Occipital lobe (tissue), 2 donors: ENCODE results near the gene PLLP. TPM values are rescaled to one million over a fixed set of nuclear protein-coding genes. Genes with fewer than 3 reads are reported as not detected.
A peak's percentile ranks its signal among the peaks of the same experiment; 100 is the strongest.
"Not testable (repeated sequence)": the region's sequence is repeated elsewhere in the genome, so short reads cannot be mapped to it uniquely, and the experiment has no call there.

Experiments
- DNase-seq: peaks from one replicate; lab custom pipeline; 2025; lab: John Stamatoyannopoulos, UW
- total RNA-seq: library from RNA; depleted of rRNA; stranded (reverse); fragments of >200 nt; gene quantifications from one replicate; pipeline ENCODE4 v1.2.3, GENCODE V29; 2014

PLLP gene
- total RNA-seq, 1 donor from 2014 or later: 1.2 TPM

DNA sequence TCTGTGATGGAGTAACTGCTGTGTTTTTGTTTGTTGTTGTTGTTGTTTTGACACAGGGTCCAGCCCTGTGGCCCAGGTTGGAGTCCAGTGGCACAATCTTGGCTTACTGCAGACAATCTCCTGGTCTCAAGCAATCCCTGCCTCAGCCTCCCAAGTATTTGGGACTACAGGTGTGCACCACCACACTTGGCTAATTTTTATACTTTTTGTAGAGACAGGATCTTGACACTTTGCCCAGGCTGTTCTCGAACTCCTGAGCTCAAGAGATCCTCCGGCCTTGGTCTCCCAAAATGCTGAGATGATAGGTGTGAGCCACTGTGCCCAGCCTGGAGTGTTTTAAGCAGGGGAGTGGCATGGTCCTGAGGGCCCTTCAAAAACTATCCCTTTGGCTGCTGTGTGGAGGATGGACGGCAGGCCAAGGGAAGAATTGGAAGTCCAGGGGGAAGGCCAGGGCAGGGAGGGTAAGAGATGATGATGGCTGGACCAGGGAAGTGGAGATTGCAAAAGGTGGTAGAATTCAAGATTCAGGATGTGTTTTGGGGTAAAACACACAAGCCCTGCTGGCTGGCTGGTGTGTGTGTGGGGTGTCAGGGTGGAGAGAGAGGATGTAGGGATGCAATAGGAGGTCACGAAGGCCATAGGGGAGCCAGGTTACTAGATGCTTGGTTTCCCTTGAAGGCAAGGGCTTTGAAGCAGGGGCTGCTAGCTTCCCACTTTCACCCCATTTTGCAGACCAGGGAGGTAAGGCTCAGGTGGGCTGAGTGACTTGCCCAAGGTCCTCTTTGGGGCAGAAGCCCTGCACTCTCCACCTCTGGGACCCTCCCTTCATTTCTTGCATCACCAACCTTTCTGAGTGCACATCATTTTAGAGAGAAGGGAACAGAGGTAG lies 18.8 kb upstream of the PLLP start:
- no peak for DNase-seq

DNA sequence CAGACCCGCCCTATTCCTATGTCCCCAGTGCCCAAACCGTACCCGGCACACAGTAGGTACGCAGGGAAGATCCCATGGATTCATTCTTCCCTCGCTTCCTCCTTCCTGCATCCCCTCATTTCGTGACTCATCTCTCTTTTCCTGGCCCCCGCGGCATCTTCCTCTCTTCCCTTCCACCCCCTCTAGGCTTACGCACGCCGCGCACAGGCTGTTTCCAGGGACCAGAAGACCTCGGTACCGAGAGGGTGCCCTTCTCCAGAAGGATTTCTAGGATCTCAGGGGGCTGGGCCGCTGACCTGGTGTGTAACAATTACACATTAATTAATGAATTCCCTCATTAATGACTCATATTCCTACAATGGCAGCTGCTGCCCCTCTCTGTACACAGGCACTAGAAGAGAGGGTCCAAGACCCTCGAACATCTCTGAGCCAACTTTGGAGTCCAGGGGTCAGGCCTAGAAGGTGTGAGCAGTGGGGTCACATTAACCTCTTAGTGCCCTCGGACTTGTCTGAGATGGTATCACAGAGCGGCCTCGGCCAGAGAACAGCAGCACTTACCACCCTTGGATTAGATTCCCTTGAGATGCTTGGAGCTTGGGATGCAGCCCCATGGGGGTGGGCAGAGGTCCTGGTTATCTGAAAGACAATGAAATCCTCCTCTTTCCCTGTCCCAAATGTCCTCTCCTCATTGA lies 16.8 kb upstream of the PLLP start:
- DNase-seq: peak; percentile 63

GRCh38 chr16:57300387-57301125 lies 16.1 kb upstream of the PLLP start:
- peak; percentile 98 for DNase-seq

DNA sequence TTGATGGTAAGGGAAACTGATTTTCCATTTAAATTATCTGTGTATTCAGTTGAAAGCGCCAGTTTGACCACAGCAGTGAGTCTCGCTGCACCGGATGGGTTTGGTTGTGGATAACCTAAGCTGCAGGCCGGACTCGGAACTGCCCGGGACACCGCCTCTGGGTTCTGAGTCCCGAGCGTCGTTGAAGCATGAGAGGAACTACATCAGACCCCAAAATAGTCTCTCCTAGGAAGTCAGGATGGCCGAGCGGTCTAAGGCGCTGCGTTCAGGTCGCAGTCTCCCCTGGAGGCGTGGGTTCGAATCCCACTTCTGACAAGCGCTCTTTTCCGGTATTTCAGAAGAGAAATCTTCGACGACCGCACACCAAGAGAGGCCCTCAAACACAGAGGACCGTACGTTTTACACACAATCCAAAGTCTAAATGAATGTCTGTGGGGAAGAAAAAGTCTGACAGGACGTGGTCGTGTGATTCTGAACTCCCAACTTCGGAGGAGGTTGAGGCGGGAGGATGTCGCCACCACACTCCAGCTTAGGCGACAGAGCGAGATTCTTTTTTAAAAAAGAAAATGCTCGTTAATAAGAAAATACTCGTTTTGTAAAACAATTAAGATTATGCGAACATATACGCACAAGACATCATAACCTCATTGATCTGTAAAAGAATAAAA lies 15.4 kb upstream of the PLLP start:
- peak; percentile 80 for DNase-seq

DNA sequence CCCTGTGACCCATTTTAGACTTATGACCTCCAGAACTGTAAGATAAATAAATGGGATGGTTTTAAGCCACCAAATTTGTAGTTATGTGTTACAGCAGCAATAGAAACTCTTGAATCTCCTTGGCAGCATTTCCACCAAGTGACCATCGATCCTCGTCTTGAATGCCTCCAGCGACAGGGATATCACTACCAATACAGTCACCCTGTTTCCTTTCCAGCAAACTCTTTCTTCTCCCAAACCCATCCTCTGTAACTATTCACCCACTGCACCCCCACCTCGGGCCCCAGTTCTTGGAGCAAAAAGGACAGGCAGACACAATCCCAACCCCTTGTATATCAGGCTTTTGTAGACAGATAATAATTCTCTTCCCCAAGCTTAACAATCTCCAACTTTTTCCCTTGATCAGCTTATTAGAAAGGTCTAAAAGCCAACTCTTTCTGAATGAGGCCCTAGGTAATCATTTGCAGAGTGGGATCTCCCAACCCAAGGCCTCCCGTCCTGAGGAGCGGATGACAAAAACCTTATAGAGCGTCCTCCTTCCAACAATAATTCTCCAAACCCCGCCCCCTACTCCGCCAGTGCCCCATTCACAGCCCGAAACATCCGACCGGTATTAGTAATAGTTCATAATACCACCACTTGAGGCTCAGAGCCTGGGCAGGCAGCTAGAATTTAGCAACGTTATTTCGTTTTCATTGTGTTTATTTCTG lies 14.7 kb upstream of the PLLP start:
- DNase-seq: no peak

DNA sequence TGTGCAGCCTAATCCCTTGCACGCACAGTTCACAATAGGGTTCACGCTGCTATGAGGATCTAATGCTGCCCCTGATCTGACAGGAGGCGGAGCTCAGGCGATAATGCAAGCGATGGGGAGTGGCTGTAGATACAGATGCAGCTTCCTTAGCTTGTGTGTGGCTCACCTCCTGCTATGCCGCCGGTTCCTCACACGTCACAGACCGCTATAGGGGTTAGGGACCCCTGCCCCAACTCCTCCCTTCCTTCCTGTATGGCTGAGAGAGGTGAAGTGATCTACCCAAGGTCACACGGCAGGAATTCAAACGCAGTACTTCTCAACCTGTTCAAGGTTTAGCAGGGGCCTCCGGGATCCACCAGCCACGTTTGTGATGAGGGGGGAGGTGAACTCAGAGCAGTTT lies 13.4 kb upstream of the PLLP start:
- DNase-seq: no peak

GRCh38 chr16:57289391-57290257 lies 5.2 kb upstream of the PLLP start:
- DNase-seq: no peak

- DNase-seq: no peak
These were observed 907 bp upstream of the PLLP start for GRCh38 chr16:57285379-57285778.

- DNase-seq: no peak
These were observed 486 bp upstream of the PLLP start for GRCh38 chr16:57284952-57285363.

DNA sequence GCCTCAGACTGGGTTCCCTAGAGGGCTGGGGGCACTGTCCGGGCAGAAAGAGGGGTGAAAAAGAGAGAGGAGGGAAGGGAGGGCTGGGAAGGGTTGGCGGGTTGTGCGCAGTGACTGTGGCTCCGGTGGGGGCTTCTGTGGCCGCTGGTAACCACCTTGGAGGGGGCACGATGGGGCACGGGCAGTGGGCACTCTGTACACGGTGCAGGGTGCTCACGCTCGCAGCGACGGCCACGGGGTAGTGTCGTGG lies 588 bp downstream of the PLLP start:
- DNase-seq: no peak

GRCh38 chr16:57283214-57283958 lies 1.1 kb downstream of the PLLP start:
- DNase-seq: no peak

GRCh38 chr16:57282510-57283213 lies 1.8 kb downstream of the PLLP start:
- no peak for DNase-seq

DNA sequence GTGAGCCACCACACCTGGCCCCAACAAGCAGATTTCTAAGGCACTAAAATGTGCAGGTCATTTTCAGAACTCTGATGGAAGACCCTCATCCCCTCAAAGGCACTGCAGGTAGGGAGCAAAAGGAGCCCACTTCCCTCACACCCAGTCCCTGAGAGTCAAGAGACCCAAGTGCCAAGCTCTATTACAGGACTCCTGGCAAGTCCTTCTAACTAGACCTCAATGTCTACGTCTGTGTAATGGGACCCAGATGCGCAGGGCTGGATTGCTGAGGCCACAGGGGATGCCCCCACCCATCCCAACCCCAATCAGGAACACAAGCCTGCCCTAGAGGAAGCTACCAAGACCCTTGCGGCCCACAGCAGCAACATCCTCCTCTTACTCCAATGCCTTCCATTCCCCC lies 2.7 kb downstream of the PLLP start:
- DNase-seq: no peak

DNA sequence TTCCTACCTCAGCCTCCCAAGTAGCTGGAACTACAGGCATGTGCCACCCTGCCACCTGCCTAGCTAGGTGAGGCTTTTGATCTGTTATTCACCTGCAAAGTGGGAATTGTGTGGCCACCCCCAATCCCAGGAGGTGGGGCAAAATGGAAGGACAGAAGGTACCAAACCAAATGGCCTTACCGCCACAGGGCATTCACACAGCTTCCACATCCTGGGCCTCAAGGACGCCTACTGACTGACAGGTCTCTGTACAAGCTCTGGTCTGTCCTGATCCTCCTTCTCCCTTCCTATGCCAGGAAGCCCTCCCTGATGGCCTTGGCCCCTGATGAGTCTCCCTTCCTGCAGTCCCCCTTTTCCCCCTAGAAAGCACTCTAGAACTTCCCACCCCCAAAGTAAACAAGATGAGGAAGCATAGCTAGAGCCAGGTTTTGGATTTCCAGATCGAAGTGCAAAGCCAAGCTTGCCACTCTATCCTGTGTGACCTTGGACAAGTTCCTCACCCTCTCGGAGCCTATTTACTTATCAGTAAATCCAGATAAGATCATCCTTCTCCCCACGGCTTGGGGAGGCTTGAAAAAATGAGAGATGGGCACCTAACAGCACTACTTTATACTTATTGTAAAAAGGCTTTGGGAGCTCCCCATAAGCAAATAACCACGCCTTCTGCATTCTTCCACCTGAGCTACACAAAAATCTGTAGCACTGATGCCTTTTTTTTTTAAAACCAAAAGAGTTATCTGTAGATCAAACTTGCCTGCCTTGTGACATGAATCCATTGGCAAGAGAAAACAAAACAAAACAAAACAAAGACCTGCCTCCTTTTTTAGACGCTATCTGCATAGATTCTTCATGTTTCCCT lies 4.5 kb downstream of the PLLP start:
- no peak for DNase-seq

DNA sequence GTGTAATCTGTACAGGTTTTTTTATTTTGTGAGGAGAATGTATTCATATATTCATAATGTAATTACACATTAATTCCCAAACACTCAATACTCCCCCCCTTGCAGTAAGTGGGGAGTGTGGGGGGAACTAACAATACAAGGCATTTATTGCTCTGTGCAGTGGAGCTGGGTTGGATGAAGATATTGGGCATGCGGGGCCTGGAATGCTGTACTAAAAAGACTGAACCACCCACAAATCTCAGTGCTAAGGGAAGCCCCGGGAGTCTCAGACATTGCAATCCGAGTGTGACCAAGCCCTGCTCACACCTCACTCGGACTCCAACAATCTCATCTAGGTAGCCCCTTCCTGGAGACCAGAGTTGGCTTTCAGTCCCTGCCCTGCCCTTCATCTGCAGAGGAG lies 6.0 kb downstream of the PLLP start:
- DNase-seq: no peak

- DNase-seq: no peak
These were observed 6.9 kb downstream of the PLLP start for GRCh38 chr16:57277586-57277985.

DNA sequence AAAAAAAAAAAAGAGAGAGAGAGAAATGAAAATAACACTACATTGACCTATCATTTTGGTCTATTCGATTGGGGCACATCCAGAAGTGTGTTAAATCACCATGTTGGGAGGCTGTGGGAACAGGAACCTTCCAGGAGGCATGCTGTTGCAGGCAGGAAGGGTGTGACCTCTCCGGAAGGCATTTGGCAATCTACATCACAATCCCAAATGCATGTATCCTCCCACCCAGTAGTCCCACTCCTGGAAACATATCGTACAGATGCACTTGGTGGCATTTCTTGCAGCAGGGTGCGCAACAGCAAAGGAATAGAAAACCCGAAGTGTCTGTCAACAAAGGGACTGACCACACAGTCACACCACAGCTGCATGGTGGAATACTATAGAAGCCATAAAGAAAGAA lies 7.9 kb downstream of the PLLP start:
- DNase-seq: no peak

- DNase-seq: not testable (repeated sequence)
These were observed 8.5 kb downstream of the PLLP start for GRCh38 chr16:57275946-57276345.
